Measurements from ENCODE around the gene VWA8.
"Not testable (repeated sequence)": the region's sequence is repeated elsewhere in the genome, so short reads cannot be mapped to it uniquely, and the experiment has no call there.

Gene VWA8

DNA sequence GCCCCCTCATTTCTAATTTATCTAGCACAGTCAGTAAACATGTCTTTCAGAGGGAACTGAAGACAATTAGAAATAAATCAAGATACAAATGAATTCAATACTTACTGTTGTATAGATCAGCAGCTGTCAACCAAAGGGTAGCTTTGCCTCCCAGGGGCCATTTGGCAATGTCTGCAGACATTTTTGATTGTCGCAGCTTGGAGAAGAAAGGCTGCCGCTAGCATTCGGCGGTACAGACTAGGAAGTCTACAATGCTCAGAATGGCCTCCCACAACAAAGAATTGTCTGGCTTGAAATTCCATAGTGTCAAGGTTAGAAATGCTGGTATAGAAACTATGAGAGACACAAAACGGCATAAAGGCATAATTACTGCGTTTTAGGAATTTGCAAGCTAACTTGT lies 412.0 kb downstream of the VWA8 start:
- H2AFZ ChIP-seq (ENCODE audit: low read length, unreplicated experiment), result no peak overlapping the region
- H3K4me3 ChIP-seq (ENCODE audit: low read depth, low read length), result no peak overlapping the region
- no peaks in the 10 kb centered on the region for H3K4me1 ChIP-seq (ENCODE audit: control insufficient read depth, insufficient read depth, low read length, unreplicated experiment)
- H3K27ac ChIP-seq (ENCODE audit: low read depth, low read length), result no peak overlapping the region
- no peaks in the 10 kb centered on the region for H3K79me2 ChIP-seq (ENCODE audit: control insufficient read depth, insufficient read depth, low read length, unreplicated experiment)
- no peaks in the 10 kb centered on the region for H3K36me3 ChIP-seq (ENCODE audit: insufficient read depth, low read length)
- no peaks in the 10 kb centered on the region; the same call in 1 of the 2 replicates for H3K27me3 ChIP-seq (ENCODE audit: insufficient read depth, low read length)

DNA sequence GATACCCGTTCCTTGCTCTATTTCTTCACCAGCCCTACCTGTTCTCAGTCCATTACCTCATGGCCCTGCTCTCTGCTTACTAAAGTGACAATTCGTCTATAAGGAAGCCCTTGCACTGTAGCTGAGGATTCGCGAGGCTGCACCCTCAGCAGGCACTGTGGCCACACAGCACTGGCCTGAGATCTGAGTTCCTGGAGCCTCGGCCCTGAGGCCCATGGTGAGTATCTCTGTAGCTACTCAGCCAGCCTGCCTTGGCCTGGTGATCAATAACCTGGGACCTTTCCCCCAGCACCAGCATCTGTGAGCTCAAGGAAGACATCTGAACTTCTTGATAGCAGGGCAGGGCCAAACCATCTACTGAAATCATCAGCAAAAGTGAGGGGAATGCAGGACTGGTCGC lies 412.9 kb downstream of the VWA8 start:
- Histone ChIP-seq H3K4me1 (ENCODE audit: control insufficient read depth, insufficient read depth, low read length, unreplicated experiment) (no peaks in the 10 kb centered on the region), H3K27ac (ENCODE audit: low read depth, low read length) (no peak overlapping the region), H3K27me3 (ENCODE audit: insufficient read depth, low read length) (no peaks in the 10 kb centered on the region), H3K4me3 (ENCODE audit: low read depth, low read length) (no peak overlapping the region), H3K79me2 (ENCODE audit: control insufficient read depth, insufficient read depth, low read length, unreplicated experiment) (no peaks in the 10 kb centered on the region), H3K36me3 (ENCODE audit: insufficient read depth, low read length) (no peaks in the 10 kb centered on the region), H2AFZ (ENCODE audit: low read length, unreplicated experiment) (no peak overlapping the region)

DNA sequence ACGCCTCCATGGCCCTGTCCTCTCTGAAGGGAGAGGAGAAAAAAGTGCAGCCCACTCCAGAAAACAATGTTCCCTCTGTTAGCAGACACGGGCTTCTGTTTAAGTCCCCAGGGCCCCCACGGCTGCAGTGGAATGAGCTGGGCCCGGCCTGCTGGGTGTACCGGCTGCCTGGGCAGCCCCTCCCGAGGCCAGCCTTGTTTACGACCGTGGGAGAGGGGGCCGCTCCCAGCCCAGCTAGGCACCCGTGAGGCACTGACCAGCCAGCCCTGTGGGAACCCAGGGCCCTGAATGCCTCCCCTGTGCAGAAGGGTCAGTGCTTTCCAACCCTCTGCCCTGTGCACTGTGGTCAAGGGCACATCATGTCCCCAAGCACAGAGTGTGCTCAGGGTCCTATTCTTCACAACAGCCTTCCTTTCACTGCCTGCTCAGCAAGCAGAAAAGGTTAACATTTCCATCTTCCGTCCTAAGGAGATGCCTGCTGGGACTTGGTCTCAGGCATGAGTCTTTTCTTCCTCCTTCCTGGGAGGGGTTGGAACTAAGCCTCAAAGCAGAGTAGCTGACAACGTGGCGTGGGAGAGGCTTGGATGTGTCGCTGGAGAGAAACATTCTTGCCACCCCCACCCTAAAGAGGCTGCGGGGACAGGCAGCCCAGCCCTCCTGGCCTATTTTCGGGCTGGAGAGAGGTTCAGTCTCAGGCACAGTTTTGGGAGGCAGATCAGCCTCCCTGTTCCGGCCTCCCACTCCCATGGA lies 413.5 kb downstream of the VWA8 start:
- H3K27me3 ChIP-seq (ENCODE audit: insufficient read depth, low read length), result no peaks in the 10 kb centered on the region
- H2AFZ ChIP-seq (ENCODE audit: low read length, unreplicated experiment), result no peak overlapping the region
- H3K27ac ChIP-seq (ENCODE audit: low read depth, low read length), result no peak overlapping the region
- H3K36me3 ChIP-seq (ENCODE audit: insufficient read depth, low read length), result no peaks in the 10 kb centered on the region
- no peaks in the 10 kb centered on the region for H3K4me1 ChIP-seq (ENCODE audit: control insufficient read depth, insufficient read depth, low read length, unreplicated experiment)
- H3K4me3 ChIP-seq (ENCODE audit: low read depth, low read length), result no peak overlapping the region
- H3K79me2 ChIP-seq (ENCODE audit: control insufficient read depth, insufficient read depth, low read length, unreplicated experiment), result no peaks in the 10 kb centered on the region

DNA sequence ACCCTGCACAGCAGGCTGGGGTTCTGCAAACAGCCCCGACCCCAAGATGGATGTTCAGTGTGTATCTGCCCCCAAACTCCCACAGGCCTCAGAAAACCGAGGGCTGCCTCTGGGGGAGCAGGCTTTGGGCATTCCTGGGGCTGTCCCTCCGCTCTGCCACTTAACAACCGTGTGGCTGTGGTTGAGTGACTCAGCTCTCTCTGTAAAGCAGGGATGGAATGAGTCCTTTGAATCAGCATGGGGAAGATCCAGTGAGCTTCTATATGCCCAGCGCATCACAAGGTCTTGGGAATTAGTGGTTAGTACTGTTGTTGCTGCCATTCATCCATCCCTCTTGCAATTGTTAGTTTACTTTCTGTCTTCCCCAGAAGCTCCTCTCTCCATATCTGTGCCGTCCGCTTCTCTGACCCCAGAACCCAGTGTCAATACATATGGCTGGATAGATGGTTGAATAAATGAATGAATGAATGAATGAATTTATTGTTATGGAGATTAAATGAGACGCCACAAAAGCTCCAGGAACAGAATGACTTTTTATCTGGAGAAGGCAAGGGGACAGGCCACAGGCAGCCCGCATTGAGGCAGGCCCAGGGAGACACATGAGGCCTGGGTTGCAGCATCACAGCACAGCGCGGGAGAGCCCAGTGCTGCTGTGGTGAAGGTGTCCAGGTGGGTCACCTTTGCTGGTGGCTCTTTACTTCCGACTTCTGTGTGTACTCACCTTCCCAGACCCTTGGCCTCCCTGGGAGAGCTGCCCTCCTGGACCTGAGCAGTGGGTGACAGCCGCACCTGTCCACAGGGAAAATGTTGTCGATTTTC lies 414.3 kb downstream of the VWA8 start:
- H3K4me1 ChIP-seq (ENCODE audit: control insufficient read depth, insufficient read depth, low read length, unreplicated experiment), result no peaks in the 10 kb centered on the region
- H3K27ac ChIP-seq (ENCODE audit: low read depth, low read length), result no peak overlapping the region
- no peaks in the 10 kb centered on the region for H3K79me2 ChIP-seq (ENCODE audit: control insufficient read depth, insufficient read depth, low read length, unreplicated experiment)
- no peak overlapping the region for H3K4me3 ChIP-seq (ENCODE audit: low read depth, low read length)
- no peaks in the 10 kb centered on the region for H3K36me3 ChIP-seq (ENCODE audit: insufficient read depth, low read length)
- H2AFZ ChIP-seq (ENCODE audit: low read length, unreplicated experiment), result no peak overlapping the region
- H3K27me3 ChIP-seq (ENCODE audit: insufficient read depth, low read length), result peaks cover under 1% of the 10 kb centered on the region

- Histone ChIP-seq H3K79me2 (ENCODE audit: control insufficient read depth, insufficient read depth, low read length, unreplicated experiment) (no peaks in the 10 kb centered on the region), H3K4me3 (ENCODE audit: low read depth, low read length) (no peak overlapping the region), H3K27me3 (ENCODE audit: insufficient read depth, low read length) (peaks cover 5% of the 10 kb centered on the region), H3K27ac (ENCODE audit: low read depth, low read length) (no peak overlapping the region), H3K4me1 (ENCODE audit: control insufficient read depth, insufficient read depth, low read length, unreplicated experiment) (no peaks in the 10 kb centered on the region), H2AFZ (ENCODE audit: low read length, unreplicated experiment) (no peak overlapping the region), H3K36me3 (ENCODE audit: insufficient read depth, low read length) (no peaks in the 10 kb centered on the region)
Measured at GRCh38 chr13:41545432-41545707, 415.5 kb downstream of the VWA8 start.

GRCh38 chr13:41543664-41544300 lies 417.1 kb downstream of the VWA8 start:
- Histone ChIP-seq H3K27ac (ENCODE audit: low read depth, low read length) (no peak overlapping the region), H3K36me3 (ENCODE audit: insufficient read depth, low read length) (no peaks in the 10 kb centered on the region), H2AFZ (ENCODE audit: low read length, unreplicated experiment) (no peak overlapping the region), H3K4me1 (ENCODE audit: control insufficient read depth, insufficient read depth, low read length, unreplicated experiment) (no peaks in the 10 kb centered on the region), H3K27me3 (ENCODE audit: insufficient read depth, low read length) (peaks cover 5% of the 10 kb centered on the region), H3K79me2 (ENCODE audit: control insufficient read depth, insufficient read depth, low read length, unreplicated experiment) (no peaks in the 10 kb centered on the region), H3K4me3 (ENCODE audit: low read depth, low read length) (no peak overlapping the region)

DNA sequence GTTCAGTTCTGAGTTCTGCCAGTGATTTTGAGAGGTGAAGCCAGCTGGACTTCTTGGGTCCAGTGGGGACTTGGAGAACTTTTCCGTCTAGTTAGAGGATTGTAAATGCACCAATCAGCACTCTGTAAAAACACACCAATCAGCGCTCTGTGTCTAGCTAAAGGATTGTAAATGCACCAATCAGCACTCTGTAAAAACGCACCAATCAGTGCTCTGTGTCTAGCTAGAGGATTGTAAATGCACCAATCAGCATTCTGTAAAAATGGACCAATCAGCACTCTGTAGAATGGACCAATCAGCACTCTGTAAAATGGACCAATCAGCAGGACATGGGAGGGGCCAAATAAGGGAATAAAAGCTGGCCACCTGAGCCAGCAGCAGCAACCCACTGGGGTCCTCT lies 418.1 kb downstream of the VWA8 start:
- not testable (repeated sequence) for H3K27me3 ChIP-seq (ENCODE audit: insufficient read depth, low read length); H3K4me3 ChIP-seq (ENCODE audit: low read depth, low read length); H3K79me2 ChIP-seq (ENCODE audit: control insufficient read depth, insufficient read depth, low read length, unreplicated experiment); H3K27ac ChIP-seq (ENCODE audit: low read depth, low read length); H3K4me1 ChIP-seq (ENCODE audit: control insufficient read depth, insufficient read depth, low read length, unreplicated experiment); H2AFZ ChIP-seq (ENCODE audit: low read length, unreplicated experiment); H3K36me3 ChIP-seq (ENCODE audit: insufficient read depth, low read length)

- H3K27me3 ChIP-seq (ENCODE audit: insufficient read depth, low read length), result peaks cover 5% of the 10 kb centered on the region
- no peak overlapping the region for H3K27ac ChIP-seq (ENCODE audit: low read depth, low read length)
- no peaks in the 10 kb centered on the region for H3K4me1 ChIP-seq (ENCODE audit: control insufficient read depth, insufficient read depth, low read length, unreplicated experiment)
- H3K36me3 ChIP-seq (ENCODE audit: insufficient read depth, low read length), result no peaks in the 10 kb centered on the region
- no peak overlapping the region for H2AFZ ChIP-seq (ENCODE audit: low read length, unreplicated experiment)
- H3K4me3 ChIP-seq (ENCODE audit: low read depth, low read length), result no peak overlapping the region
- no peaks in the 10 kb centered on the region for H3K79me2 ChIP-seq (ENCODE audit: control insufficient read depth, insufficient read depth, low read length, unreplicated experiment)
Measured at GRCh38 chr13:41542281-41542680, 418.6 kb downstream of the VWA8 start.

GRCh38 chr13:41541142-41541938 lies 419.6 kb downstream of the VWA8 start:
- H3K36me3 ChIP-seq (ENCODE audit: insufficient read depth, low read length), result no peaks in the 10 kb centered on the region
- H3K4me1 ChIP-seq (ENCODE audit: control insufficient read depth, insufficient read depth, low read length, unreplicated experiment), result no peaks in the 10 kb centered on the region
- H3K27ac ChIP-seq (ENCODE audit: low read depth, low read length), result no peak overlapping the region
- no peak overlapping the region for H3K4me3 ChIP-seq (ENCODE audit: low read depth, low read length)
- H2AFZ ChIP-seq (ENCODE audit: low read length, unreplicated experiment), result no peak overlapping the region
- no peaks in the 10 kb centered on the region for H3K79me2 ChIP-seq (ENCODE audit: control insufficient read depth, insufficient read depth, low read length, unreplicated experiment)
- peaks cover 5% of the 10 kb centered on the region for H3K27me3 ChIP-seq (ENCODE audit: insufficient read depth, low read length)

DNA sequence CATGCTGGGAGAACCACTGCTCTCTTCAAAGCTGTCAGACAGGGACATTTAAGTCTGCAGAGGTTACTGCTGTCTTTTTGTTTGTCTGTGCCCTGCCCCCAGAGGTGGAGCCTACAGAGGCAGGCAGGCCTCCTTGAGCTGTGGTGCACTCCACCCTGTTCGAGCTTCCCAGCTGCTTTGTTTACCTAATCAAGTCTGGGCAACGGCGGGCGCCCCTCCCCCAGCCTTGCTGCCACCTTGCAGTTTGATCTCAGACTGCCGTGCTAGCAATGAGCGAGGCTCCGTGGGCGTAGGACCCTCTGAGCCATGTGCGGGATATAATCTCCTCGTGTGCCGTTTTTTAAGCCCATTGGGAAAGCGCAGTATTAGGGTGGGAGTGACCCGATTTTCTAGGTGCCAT lies 420.7 kb downstream of the VWA8 start:
- not testable (repeated sequence) for H2AFZ ChIP-seq (ENCODE audit: low read length, unreplicated experiment)

More for the DNA sequence above, 420.7 kb downstream of the VWA8 start:
- not testable (repeated sequence) for H3K36me3 ChIP-seq (ENCODE audit: insufficient read depth, low read length); H3K79me2 ChIP-seq (ENCODE audit: control insufficient read depth, insufficient read depth, low read length, unreplicated experiment); H3K4me1 ChIP-seq (ENCODE audit: control insufficient read depth, insufficient read depth, low read length, unreplicated experiment); H3K27me3 ChIP-seq (ENCODE audit: insufficient read depth, low read length); H3K4me3 ChIP-seq (ENCODE audit: low read depth, low read length); H3K27ac ChIP-seq (ENCODE audit: low read depth, low read length)
